ENCODE results near the gene REXO5. TPM values are rescaled to one million over a fixed set of nuclear protein-coding genes. Genes with fewer than 3 reads are reported as not detected.

The REXO5 gene
- total and polyA plus RNA-seq, 9 of the 15 experiments (the other 6 are each of a cell fraction or from before 2014, with no cell fraction given): 10.5 to 45.1 (median 25.4) TPM

DNA sequence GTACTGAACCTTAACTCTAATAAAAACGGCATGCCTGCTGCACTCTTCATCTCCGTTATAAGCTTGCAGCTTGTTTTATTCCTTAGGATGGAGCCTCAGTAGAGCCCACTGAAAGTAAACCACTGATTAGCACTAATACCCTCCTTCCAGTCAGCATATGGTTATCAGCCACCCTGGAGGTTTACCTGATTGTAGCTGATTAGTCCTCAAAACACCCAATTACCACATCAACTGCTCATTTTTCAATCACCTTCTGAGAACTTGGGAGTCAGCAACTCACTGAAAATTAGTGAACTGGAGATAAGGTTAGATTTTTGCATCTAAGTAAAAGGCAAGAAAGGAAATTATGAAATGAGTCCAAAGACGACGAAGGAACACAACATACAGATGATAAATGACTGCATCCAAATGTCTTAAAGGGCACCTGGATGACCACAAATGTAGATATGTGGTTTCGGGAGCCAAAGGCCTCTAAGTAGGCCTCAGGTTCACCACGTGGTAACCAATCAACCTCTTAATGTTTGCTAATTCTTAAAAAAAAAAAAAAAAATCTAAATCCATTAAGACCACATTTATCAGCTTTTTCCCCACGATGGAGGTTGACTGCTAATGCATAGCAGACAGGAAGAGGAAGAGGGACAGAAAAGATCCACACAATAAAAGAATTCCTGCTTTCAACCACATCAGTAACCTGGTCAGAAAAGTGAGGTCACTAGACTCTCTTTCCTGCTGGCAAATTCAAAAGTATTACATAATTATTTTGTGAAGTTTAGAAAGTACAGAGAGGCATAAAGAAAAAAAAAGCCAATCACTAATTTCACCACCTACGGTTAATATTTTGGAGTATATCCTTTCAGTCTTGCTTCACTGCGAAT, 65.9 kb downstream of the REXO5 start (continued):
- TF ChIP-seq KDM1A (IDR thresholded peaks at IDR 0.05): peak in 1 of 2 experiments; percentile 6; a peak in 1 of 4 replicates
- TF ChIP-seq RCOR1 (IDR thresholded peaks at IDR 0.05; ENCODE audit: borderline replicate concordance in 1 of 2, low read depth in 2 of 2, low read length in 2 of 2): 0 out of 4 replicates have a peak, but pooled peaks of 1 of the 2 experiments have one; percentile 36
- no peak for TF ChIP-seq ZFP91 (CRISPR knock-in tag; IDR thresholded peaks at IDR 0.05)
- no peak for TF ChIP-seq GTF2E2 (tag; IDR thresholded peaks at IDR 0.05)
- no peak for TF ChIP-seq ETS2 (tag; IDR thresholded peaks at IDR 0.05; ENCODE audit: borderline replicate concordance, poor library complexity, severe bottlenecking)
- TF ChIP-seq LEF1 (IDR thresholded peaks at IDR 0.05): no peak
- TF ChIP-seq NFYB (IDR thresholded peaks at IDR 0.05; ENCODE audit: extremely low read depth, insufficient read length): no peak
- TF ChIP-seq EP300 (IDR thresholded peaks at IDR 0.05; ENCODE audit: low read length): 0 out of 2 replicates have a peak, but pooled peaks have one; percentile 16
- TF ChIP-seq U2AF1 (optimal IDR thresholded peaks at IDR 0.05; ENCODE audit: low read depth, low read length): no peak
- no peak for TF ChIP-seq TCF7L2 (IDR thresholded peaks at IDR 0.05; ENCODE audit: low read depth, low read length)
- TF ChIP-seq, protein P1, sequence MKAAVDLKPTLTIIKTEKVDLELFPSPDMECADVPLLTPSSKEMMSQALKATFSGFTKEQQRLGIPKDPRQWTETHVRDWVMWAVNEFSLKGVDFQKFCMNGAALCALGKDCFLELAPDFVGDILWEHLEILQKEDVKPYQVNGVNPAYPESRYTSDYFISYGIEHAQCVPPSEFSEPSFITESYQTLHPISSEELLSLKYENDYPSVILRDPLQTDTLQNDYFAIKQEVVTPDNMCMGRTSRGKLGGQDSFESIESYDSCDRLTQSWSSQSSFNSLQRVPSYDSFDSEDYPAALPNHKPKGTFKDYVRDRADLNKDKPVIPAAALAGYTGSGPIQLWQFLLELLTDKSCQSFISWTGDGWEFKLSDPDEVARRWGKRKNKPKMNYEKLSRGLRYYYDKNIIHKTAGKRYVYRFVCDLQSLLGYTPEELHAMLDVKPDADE (conservative IDR thresholded peaks at IDR 0.05; ENCODE audit: control insufficient read depth, low read depth, low read length): no peak
- TF ChIP-seq ZBTB1 (CRISPR knock-in tag; IDR thresholded peaks at IDR 0.05; ENCODE audit: borderline replicate concordance, low read depth): no peak
- TF ChIP-seq CBX8 (IDR thresholded peaks at IDR 0.05; ENCODE audit: borderline replicate concordance, extremely low read depth, low read depth, low read length, poor library complexity, severe bottlenecking): no peak
- TF ChIP-seq, protein P2, sequence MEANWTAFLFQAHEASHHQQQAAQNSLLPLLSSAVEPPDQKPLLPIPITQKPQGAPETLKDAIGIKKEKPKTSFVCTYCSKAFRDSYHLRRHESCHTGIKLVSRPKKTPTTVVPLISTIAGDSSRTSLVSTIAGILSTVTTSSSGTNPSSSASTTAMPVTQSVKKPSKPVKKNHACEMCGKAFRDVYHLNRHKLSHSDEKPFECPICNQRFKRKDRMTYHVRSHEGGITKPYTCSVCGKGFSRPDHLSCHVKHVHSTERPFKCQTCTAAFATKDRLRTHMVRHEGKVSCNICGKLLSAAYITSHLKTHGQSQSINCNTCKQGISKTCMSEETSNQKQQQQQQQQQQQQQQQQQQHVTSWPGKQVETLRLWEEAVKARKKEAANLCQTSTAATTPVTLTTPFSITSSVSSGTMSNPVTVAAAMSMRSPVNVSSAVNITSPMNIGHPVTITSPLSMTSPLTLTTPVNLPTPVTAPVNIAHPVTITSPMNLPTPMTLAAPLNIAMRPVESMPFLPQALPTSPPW (CRISPR knock-in tag; IDR thresholded peaks at IDR 0.05): no peak
- no peak for TF ChIP-seq L3MBTL2 (IDR thresholded peaks at IDR 0.05)
- no peak for TF ChIP-seq HDAC2 (IDR thresholded peaks at IDR 0.05)
